ENCODE measurements around the gene FGF22. TPM values are rescaled to one million over a fixed set of nuclear protein-coding genes. Genes with fewer than 3 reads are reported as not detected.

FGF22 gene
- total and polyA plus RNA-seq, 2 of the 13 experiments (the other 11 are each of a cell fraction or from before 2014, with no cell fraction given): 0.24 TPM; not detected in 1

DNA sequence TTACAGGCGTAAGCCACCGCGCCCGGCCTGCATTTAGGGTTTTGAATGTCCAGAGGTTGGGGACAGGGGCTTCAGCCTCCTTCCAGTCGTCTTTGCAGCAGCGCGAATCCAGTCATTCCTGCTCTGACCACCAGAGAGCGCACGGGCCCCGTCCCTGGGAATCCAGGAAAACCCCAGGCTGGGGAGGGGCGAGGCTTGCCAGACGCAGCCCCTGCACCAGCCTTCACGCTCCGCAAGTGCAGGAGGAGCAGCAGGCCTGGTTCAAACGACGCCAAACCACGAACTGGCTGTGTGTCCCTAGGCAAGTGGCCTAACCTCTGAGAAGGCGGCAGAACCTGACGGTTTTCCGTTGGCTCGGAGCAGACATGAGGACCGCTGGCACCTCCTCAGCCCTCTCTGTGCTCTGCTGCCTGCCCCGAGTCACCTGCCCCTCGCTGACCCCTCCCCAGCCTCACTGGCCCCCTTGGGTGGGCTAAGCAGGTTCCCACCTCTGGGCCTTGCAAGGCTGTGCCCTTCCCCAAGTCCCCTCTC is 25.3 kb downstream of the FGF22 start (continued):
- TF ChIP-seq HCFC1 (IDR thresholded peaks at IDR 0.05; ENCODE audit: low read depth, low read length) (no peak), ZNF34 (CRISPR knock-in tag; IDR thresholded peaks at IDR 0.05; ENCODE audit: borderline replicate concordance) (no peak), ISX (CRISPR knock-in tag; conservative IDR thresholded peaks at IDR 0.05) (no peak), REXO4 (CRISPR knock-in tag; IDR thresholded peaks at IDR 0.05; ENCODE audit: borderline replicate concordance) (no peak), ZBTB3 (CRISPR knock-in tag; IDR thresholded peaks at IDR 0.05; ENCODE audit: borderline replicate concordance, low read depth) (no peak), PHB2 (IDR thresholded peaks at IDR 0.05; ENCODE audit: partially characterized antibody) (no peak), ZNF24 (IDR thresholded peaks at IDR 0.05) (peak; percentile 42; the same call in 1 of the 2 replicates), MAF1 (CRISPR knock-in tag; IDR thresholded peaks at IDR 0.05; ENCODE audit: borderline replicate concordance) (no peak; the same call in 1 of the 2 replicates), MTA3 (CRISPR knock-in tag; IDR thresholded peaks at IDR 0.05) (no peak), ZNF616 (CRISPR knock-in tag; IDR thresholded peaks at IDR 0.05; ENCODE audit: low read depth) (0 out of 2 replicates have a peak, but pooled peaks have one; percentile 46), ZNF260 (CRISPR knock-in tag; IDR thresholded peaks at IDR 0.05; ENCODE audit: borderline replicate concordance, low read depth) (no peak), MAFK (conservative IDR thresholded peaks at IDR 0.05 in 1 of 2, IDR thresholded peaks at IDR 0.05 in 1 of 2; ENCODE audit: low read length in 2 of 2) (no peak), NFYB (CRISPR knock-in tag; IDR thresholded peaks at IDR 0.05) (no peak), NR2F1 (CRISPR knock-in tag; IDR thresholded peaks at IDR 0.05) (0 out of 4 replicates have a peak, but pooled peaks of 1 of the 2 experiments have one; percentile 6), ZNF605 (CRISPR knock-in tag; IDR thresholded peaks at IDR 0.05) (peak; percentile 33; the same call in 1 of the 2 replicates), U2AF2 (IDR thresholded peaks at IDR 0.05; ENCODE audit: low read depth, low read length) (no peak), RFX5 (IDR thresholded peaks at IDR 0.05; ENCODE audit: low read depth, low read length) (no peak)
- TF ChIP-seq, protein P1, sequence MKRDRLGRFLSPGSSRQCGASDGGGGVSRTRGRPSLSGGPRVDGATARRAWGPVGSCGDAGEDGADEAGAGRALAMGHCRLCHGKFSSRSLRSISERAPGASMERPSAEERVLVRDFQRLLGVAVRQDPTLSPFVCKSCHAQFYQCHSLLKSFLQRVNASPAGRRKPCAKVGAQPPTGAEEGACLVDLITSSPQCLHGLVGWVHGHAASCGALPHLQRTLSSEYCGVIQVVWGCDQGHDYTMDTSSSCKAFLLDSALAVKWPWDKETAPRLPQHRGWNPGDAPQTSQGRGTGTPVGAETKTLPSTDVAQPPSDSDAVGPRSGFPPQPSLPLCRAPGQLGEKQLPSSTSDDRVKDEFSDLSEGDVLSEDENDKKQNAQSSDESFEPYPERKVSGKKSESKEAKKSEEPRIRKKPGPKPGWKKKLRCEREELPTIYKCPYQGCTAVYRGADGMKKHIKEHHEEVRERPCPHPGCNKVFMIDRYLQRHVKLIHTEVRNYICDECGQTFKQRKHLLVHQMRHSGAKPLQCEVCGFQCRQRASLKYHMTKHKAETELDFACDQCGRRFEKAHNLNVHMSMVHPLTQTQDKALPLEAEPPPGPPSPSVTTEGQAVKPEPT (CRISPR knock-in tag; IDR thresholded peaks at IDR 0.05; ENCODE audit: low read depth): no peak
- TF ChIP-seq, protein P2, sequence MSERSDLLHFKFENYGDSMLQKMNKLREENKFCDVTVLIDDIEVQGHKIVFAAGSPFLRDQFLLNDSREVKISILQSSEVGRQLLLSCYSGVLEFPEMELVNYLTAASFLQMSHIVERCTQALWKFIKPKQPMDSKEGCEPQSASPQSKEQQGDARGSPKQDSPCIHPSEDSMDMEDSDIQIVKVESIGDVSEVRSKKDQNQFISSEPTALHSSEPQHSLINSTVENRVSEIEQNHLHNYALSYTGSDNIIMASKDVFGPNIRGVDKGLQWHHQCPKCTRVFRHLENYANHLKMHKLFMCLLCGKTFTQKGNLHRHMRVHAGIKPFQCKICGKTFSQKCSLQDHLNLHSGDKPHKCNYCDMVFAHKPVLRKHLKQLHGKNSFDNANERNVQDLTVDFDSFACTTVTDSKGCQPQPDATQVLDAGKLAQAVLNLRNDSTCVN (CRISPR knock-in tag; IDR thresholded peaks at IDR 0.05; ENCODE audit: borderline replicate concordance): no peak
- TF ChIP-seq, protein P3, sequence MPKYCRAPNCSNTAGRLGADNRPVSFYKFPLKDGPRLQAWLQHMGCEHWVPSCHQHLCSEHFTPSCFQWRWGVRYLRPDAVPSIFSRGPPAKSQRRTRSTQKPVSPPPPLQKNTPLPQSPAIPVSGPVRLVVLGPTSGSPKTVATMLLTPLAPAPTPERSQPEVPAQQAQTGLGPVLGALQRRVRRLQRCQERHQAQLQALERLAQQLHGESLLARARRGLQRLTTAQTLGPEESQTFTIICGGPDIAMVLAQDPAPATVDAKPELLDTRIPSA (CRISPR knock-in tag; IDR thresholded peaks at IDR 0.05; ENCODE audit: borderline replicate concordance): peak; percentile 88; the same call in 1 of the 2 replicates
- TF ChIP-seq, protein P4, sequence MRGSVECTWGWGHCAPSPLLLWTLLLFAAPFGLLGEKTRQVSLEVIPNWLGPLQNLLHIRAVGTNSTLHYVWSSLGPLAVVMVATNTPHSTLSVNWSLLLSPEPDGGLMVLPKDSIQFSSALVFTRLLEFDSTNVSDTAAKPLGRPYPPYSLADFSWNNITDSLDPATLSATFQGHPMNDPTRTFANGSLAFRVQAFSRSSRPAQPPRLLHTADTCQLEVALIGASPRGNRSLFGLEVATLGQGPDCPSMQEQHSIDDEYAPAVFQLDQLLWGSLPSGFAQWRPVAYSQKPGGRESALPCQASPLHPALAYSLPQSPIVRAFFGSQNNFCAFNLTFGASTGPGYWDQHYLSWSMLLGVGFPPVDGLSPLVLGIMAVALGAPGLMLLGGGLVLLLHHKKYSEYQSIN (CRISPR knock-in tag; IDR thresholded peaks at IDR 0.05; ENCODE audit: borderline replicate concordance): no peak
- TF ChIP-seq, protein P5, sequence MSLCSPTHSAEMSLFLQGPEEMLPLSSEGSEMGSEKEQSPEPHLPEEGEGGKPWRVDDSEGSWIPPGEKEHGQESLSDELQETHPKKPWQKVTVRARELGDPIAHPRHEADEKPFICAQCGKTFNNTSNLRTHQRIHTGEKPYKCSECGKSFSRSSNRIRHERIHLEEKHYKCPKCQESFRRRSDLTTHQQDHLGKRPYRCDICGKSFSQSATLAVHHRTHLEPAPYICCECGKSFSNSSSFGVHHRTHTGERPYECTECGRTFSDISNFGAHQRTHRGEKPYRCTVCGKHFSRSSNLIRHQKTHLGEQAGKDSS (CRISPR knock-in tag; IDR thresholded peaks at IDR 0.05; ENCODE audit: borderline replicate concordance, low read depth): no peak
- TF ChIP-seq, protein P6, sequence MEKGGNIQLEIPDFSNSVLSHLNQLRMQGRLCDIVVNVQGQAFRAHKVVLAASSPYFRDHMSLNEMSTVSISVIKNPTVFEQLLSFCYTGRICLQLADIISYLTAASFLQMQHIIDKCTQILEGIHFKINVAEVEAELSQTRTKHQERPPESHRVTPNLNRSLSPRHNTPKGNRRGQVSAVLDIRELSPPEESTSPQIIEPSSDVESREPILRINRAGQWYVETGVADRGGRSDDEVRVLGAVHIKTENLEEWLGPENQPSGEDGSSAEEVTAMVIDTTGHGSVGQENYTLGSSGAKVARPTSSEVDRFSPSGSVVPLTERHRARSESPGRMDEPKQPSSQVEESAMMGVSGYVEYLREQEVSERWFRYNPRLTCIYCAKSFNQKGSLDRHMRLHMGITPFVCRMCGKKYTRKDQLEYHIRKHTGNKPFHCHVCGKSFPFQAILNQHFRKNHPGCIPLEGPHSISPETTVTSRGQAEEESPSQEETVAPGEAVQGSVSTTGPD (CRISPR knock-in tag; IDR thresholded peaks at IDR 0.05): no peak
